Common myeloid progenitor, CD34-positive (primary cell): ENCODE data around the gene RRP36.
A peak's percentile ranks its signal among the peaks of the same experiment; 100 is the strongest.

Experiments used
- CTCF ChIA-PET: fragments of 350-600 bp; sonication (Branson Sonifier 250); formaldehyde crosslinking; loops from one replicate; lab custom pipeline; 2021; ENCODE audit warnings: antibody characterized with exemption; lab: Charles Lee
- POLR2A ChIA-PET: fragments of 350-600 bp; sonication (Branson Sonifier 250); formaldehyde crosslinking; loops from one replicate; lab custom pipeline; 2021; ENCODE audit warnings: antibody characterized with exemption; lab: Charles Lee
- DNase-seq, 3 donors: peaks; one replicate each; pipeline versions ENCODE4 v3.0.0 to v3.0.0-alpha.2; 2013
- H3K27ac ChIP-seq, 2 experiments: 1 replicate in 1 of 2; 2 replicates in 1 of 2; pipeline ENCODE4 v1.7.0; 2013; ENCODE audit warnings: inconsistent platforms in 2 of 2, low read length in 2 of 2, mild to moderate bottlenecking in 2 of 2, low read depth in 1 of 2, moderate library complexity in 1 of 2; ENCODE audit not compliant: severe bottlenecking in 2 of 2, insufficient read depth in 1 of 2, poor library complexity in 1 of 2
- H3K27me3 ChIP-seq, 5 experiments: replicated peaks in 2 of 5; 1 replicate in 3 of 5; 2 replicates in 2 of 5; pipeline versions ENCODE4 v1.6.1 to v1.7.0; 2013; ENCODE audit warnings: low read length in 4 of 5, mild to moderate bottlenecking in 2 of 5, moderate library complexity in 2 of 5, inconsistent platforms in 1 of 5; ENCODE audit not compliant: insufficient read depth in 5 of 5, control insufficient read depth in 4 of 5
- H3K36me3 ChIP-seq, 4 experiments: 1 replicate in 2 of 4; 2 replicates in 2 of 4; pipeline versions ENCODE4 v1.6.1 to v1.7.0; 2013; ENCODE audit warnings: low read length in 3 of 4, control low read depth in 1 of 4, mild to moderate bottlenecking in 1 of 4; ENCODE audit not compliant: control insufficient read depth in 4 of 4, insufficient read depth in 4 of 4
- H3K4me1 ChIP-seq, 4 experiments: 1 replicate in 3 of 4; 2 replicates in 1 of 4; pipeline versions ENCODE4 v1.6.1 to v1.7.1; 2013; ENCODE audit warnings: low read length in 3 of 4, mild to moderate bottlenecking in 3 of 4, control low read depth in 1 of 4, inconsistent platforms in 1 of 4, moderate library complexity in 1 of 4; ENCODE audit not compliant: control insufficient read depth in 4 of 4, insufficient read depth in 4 of 4; ENCODE audit errors: control extremely low read depth in 1 of 4
- H3K4me3 ChIP-seq, 7 experiments: 1 replicate in 4 of 7; 2 replicates in 3 of 7; pipeline versions ENCODE4 v1.5.1 to v1.7.0; 2013; ENCODE audit warnings: mild to moderate bottlenecking in 7 of 7, low read length in 6 of 7, moderate library complexity in 6 of 7, inconsistent platforms in 2 of 7, low read depth in 2 of 7, control low read depth in 1 of 7; ENCODE audit not compliant: insufficient read depth in 4 of 7, control insufficient read depth in 1 of 7; ENCODE audit errors: extremely low read depth in 1 of 7
- H3K9me3 ChIP-seq, 5 experiments: 1 replicate in 4 of 5; 2 replicates in 1 of 5; pipeline versions ENCODE4 v1.6.1 to v1.7.1; 2013; ENCODE audit warnings: low read length in 4 of 5, mild to moderate bottlenecking in 2 of 5, inconsistent platforms in 1 of 5, low read depth in 1 of 5, moderate library complexity in 1 of 5; ENCODE audit not compliant: control insufficient read depth in 4 of 5, insufficient read depth in 2 of 5; ENCODE audit errors: control extremely low read depth in 1 of 5
- whole genome bisulfite sequencing: methylation state at CpG from one replicate; pipeline ENCODE4 v1.1.5; 2013; ENCODE audit not compliant: insufficient coverage; 5-methylcytosine and 5-hydroxymethylcytosine counted together

RRP36 gene

GRCh38 chr6:43077981-43078511 lies 56.6 kb downstream of the RRP36 start:
- Histone ChIP-seq H3K4me1 (peaks cover 0 to 25% (median 20%) of the 10 kb centered on the region in 4 experiments), H3K4me3 (peak overlapping the region in 1 of 7 experiments; percentile 94), H3K9me3 (no peaks in the 10 kb centered on the region), H3K36me3 (peaks cover 3 to 5% (median 4%) of the 10 kb centered on the region in 4 experiments), H3K27ac (no peak overlapping the region), H3K27me3 (no peaks in the 10 kb centered on the region)
- DNase-seq: no peak
- CTCF ChIA-PET: interaction anchor here (1.3 to 1.6 kb wide), 2 partner anchors 19 to 69 kb away, joined by 3 to 5 read pairs; no protein-coding TSS in a partner anchor
- POLR2A ChIA-PET: no interaction called here
- 100% methylated on average over 2 of the region's 6 CpGs for WGBS

DNA sequence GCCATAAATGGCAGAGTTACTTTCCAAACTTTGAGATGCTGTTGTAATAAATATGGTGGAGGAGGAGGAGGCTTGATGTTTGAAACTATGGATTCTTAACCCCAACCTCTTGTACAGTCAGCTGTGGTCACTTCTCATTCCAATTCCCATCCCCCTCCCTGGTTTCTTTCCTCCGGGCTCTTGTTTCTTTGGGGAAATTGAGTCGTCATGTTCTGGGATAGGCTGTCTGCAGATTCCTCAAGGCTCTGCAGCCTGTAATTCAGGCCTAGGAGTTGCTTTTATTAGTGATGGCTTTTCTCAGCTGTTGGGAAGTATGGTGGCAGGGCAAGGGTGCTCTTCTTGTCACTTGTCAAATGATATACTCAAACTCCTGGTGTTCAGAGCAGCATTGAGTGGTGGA lies 57.3 kb downstream of the RRP36 start:
- DNase-seq: no peak
- no peaks in the 10 kb centered on the region for H3K27me3 ChIP-seq
- POLR2A ChIA-PET: no interaction called here
- no peaks in the 10 kb centered on the region for H3K9me3 ChIP-seq
- no CpG with 5 or more reads among the region's 2 CpGs for WGBS
- H3K36me3 ChIP-seq: peaks cover 2 to 3% (median 2%) of the 10 kb centered on the region in 4 experiments
- H3K4me1 ChIP-seq: peaks cover 0 to 25% (median 20%) of the 10 kb centered on the region in 4 experiments
- no peak overlapping the region for H3K4me3 ChIP-seq
- CTCF ChIA-PET: interaction anchor here (1.0 kb wide), 1 partner anchor 1142 kb away, joined by 3 read pairs; no protein-coding TSS in a partner anchor
- H3K27ac ChIP-seq: no peak overlapping the region
